Choroid plexus epithelial cell (primary cell): ENCODE data around the gene LGMN.

Experiments
- DNase-seq: peaks from one replicate; pipeline ENCODE4 v3.0.0-alpha.2; 2010; ENCODE audit warnings: low read depth
- H3K4me3 ChIP-seq: 2 replicates; pipeline ENCODE4 v1.5.1; 2011; ENCODE audit warnings: low read depth, mild to moderate bottlenecking, control low read depth, low read length, moderate library complexity
- CTCF ChIP-seq: conservative IDR thresholded peaks from 2 replicates; pipeline ENCODE4 v1.5.1; 2011; ENCODE audit warnings: low read depth, mild to moderate bottlenecking, control low read depth, inconsistent platforms, low read length, moderate library complexity

LGMN gene

GRCh38 chr14:92678766-92679165 lies 69.7 kb downstream of the LGMN start:
- no peak for DNase-seq
- no peak for TF ChIP-seq CTCF
- no peak overlapping the region for H3K4me3 ChIP-seq

- H3K4me3 ChIP-seq = no peak overlapping the region
- no peak for TF ChIP-seq CTCF
- DNase-seq = no peak
Measured at GRCh38 chr14:92677955-92678354, 70.5 kb downstream of the LGMN start.

GRCh38 chr14:92677087-92677668 lies 71.2 kb downstream of the LGMN start:
- no peak for TF ChIP-seq CTCF
- no peak overlapping the region for H3K4me3 ChIP-seq
- DNase-seq = no peak

GRCh38 chr14:92676403-92677086 lies 71.9 kb downstream of the LGMN start:
- no peak overlapping the region for H3K4me3 ChIP-seq
- DNase-seq = no peak
- TF ChIP-seq CTCF = no peak

GRCh38 chr14:92675976-92676375 lies 72.5 kb downstream of the LGMN start:
- no peak overlapping the region for H3K4me3 ChIP-seq
- DNase-seq = no peak
- TF ChIP-seq CTCF = no peak

DNA sequence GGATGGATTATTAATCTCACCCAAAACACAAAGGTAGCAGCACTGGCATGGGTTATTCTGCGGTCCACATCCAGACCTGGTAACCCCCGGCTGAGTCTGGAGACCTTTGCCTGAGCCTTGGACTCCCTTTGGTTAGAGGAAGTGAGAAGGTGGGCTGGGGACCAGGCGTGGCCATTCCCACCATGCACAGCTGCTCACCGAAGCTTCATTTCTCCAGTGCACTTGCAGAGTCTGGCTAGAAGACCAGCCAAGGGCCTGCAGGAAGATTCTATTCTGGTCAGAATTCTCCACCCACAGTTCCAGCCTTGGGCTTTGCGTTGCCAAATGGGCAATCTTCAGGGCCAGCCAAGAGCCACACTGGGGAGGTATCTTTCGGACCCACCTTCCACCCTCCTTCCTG lies 73.0 kb downstream of the LGMN start:
- TF ChIP-seq CTCF = no peak
- no peak for DNase-seq
- H3K4me3 ChIP-seq = no peak overlapping the region

GRCh38 chr14:92673601-92674150 lies 74.8 kb downstream of the LGMN start:
- H3K4me3 ChIP-seq = no peak overlapping the region
- no peak for TF ChIP-seq CTCF
- DNase-seq = no peak
